ENCODE data around the gene ATP5MC3.

ATP5MC3 gene

GRCh38 chr2:175156534-175156933 lies 25.0 kb downstream of the ATP5MC3 start:
- FAIRE-seq (no peak), DNase-seq (ENCODE audit: insufficient read length, low spot score) (no peak)

GRCh38 chr2:175154661-175155082 lies 26.8 kb downstream of the ATP5MC3 start:
- no peak for DNase-seq (ENCODE audit: insufficient read length, low spot score)
- FAIRE-seq, result no peak
- TF ChIP-seq CTCF (IDR thresholded peaks at IDR 0.05; ENCODE audit: insufficient read depth, missing control alignments), result no peak

More at GRCh38 chr2:175156534-175156933, 25.0 kb downstream of the ATP5MC3 start:
- TF ChIP-seq CTCF (IDR thresholded peaks at IDR 0.05; ENCODE audit: insufficient read depth, missing control alignments), result no peak

GRCh38 chr2:175152242-175152641 lies 29.3 kb downstream of the ATP5MC3 start:
- no peak for FAIRE-seq
- no peak for TF ChIP-seq CTCF (IDR thresholded peaks at IDR 0.05; ENCODE audit: insufficient read depth, missing control alignments)
- no peak for DNase-seq (ENCODE audit: insufficient read length, low spot score)

- no peak for DNase-seq (ENCODE audit: insufficient read length, low spot score)
- TF ChIP-seq CTCF (IDR thresholded peaks at IDR 0.05; ENCODE audit: insufficient read depth, missing control alignments), result no peak
Measured at GRCh38 chr2:175151791-175152190, 29.7 kb downstream of the ATP5MC3 start.

GRCh38 chr2:175147186-175147585 lies 34.3 kb downstream of the ATP5MC3 start:
- no peak for TF ChIP-seq CTCF (IDR thresholded peaks at IDR 0.05; ENCODE audit: insufficient read depth, missing control alignments)
- FAIRE-seq (no peak), DNase-seq (ENCODE audit: insufficient read length, low spot score) (no peak)

More at GRCh38 chr2:175151791-175152190, 29.7 kb downstream of the ATP5MC3 start:
- FAIRE-seq, result no peak

- FAIRE-seq, result no peak
- TF ChIP-seq CTCF (IDR thresholded peaks at IDR 0.05; ENCODE audit: insufficient read depth, missing control alignments), result no peak
- DNase-seq (ENCODE audit: insufficient read length, low spot score), result no peak
Measured at GRCh38 chr2:175143678-175144077, 37.8 kb downstream of the ATP5MC3 start.

GRCh38 chr2:175143191-175143590 lies 38.3 kb downstream of the ATP5MC3 start:
- DNase-seq (ENCODE audit: insufficient read length, low spot score), result no peak
- no peak for FAIRE-seq
- no peak for TF ChIP-seq CTCF (IDR thresholded peaks at IDR 0.05; ENCODE audit: insufficient read depth, missing control alignments)

All from D721Med (cell line).